ENCODE results near the gene ARHGAP6.

GRCh38 chrX:11670316-11670715 is 4.6 kb upstream of the ARHGAP6 start:
- TF ChIP-seq CTCF (IDR thresholded peaks at IDR 0.05 in 2 of 3, conservative IDR thresholded peaks at IDR 0.05 in 1 of 3; ENCODE audit: borderline replicate concordance in 1 of 3, insufficient read depth in 1 of 3, low read depth in 2 of 3, low read length in 2 of 3) (no peak), SP1 (IDR thresholded peaks at IDR 0.05; ENCODE audit: low read depth) (no peak), POLR2A (IDR thresholded peaks at IDR 0.05; ENCODE audit: borderline replicate concordance, extremely low read depth, insufficient read depth, insufficient read length) (no peak), POLR2AphosphoS5 (IDR thresholded peaks at IDR 0.05; ENCODE audit: low read depth, low read length) (no peak), JUND (IDR thresholded peaks at IDR 0.05) (no peak), EZH2 (IDR thresholded peaks at IDR 0.05) (no peak), REST (IDR thresholded peaks at IDR 0.05; ENCODE audit: low read depth) (no peak), ATF3 (IDR thresholded peaks at IDR 0.05) (no peak), RAD21 (IDR thresholded peaks at IDR 0.05; ENCODE audit: low read depth) (no peak), EZH2phosphoT487 (IDR thresholded peaks at IDR 0.05; ENCODE audit: borderline replicate concordance) (no peak), ZNF274 (IDR thresholded peaks at IDR 0.05; ENCODE audit: low read depth, low read length) (no peak), SIN3A (IDR thresholded peaks at IDR 0.05; ENCODE audit: low read depth) (no peak)

Measured in HCT116 (cell line).